GM20000 (cell line): ENCODE results near the gene PRR14.
A peak's percentile ranks its signal among the peaks of the same experiment; 100 is the strongest.

ENCODE experiments used
- DNase-seq: peaks from one replicate; pipeline ENCODE4 v3.0.0; 2012; ENCODE audit warnings: low spot score
- TF ChIP-seq, protein P1 (sequence below): IDR thresholded peaks from 2 replicates; pipeline ENCODE4 v1.5.1; 2012; ENCODE audit warnings: mild to moderate bottlenecking, control low read depth; ENCODE audit errors: extremely low read depth, missing control alignments

PRR14 gene

DNA sequence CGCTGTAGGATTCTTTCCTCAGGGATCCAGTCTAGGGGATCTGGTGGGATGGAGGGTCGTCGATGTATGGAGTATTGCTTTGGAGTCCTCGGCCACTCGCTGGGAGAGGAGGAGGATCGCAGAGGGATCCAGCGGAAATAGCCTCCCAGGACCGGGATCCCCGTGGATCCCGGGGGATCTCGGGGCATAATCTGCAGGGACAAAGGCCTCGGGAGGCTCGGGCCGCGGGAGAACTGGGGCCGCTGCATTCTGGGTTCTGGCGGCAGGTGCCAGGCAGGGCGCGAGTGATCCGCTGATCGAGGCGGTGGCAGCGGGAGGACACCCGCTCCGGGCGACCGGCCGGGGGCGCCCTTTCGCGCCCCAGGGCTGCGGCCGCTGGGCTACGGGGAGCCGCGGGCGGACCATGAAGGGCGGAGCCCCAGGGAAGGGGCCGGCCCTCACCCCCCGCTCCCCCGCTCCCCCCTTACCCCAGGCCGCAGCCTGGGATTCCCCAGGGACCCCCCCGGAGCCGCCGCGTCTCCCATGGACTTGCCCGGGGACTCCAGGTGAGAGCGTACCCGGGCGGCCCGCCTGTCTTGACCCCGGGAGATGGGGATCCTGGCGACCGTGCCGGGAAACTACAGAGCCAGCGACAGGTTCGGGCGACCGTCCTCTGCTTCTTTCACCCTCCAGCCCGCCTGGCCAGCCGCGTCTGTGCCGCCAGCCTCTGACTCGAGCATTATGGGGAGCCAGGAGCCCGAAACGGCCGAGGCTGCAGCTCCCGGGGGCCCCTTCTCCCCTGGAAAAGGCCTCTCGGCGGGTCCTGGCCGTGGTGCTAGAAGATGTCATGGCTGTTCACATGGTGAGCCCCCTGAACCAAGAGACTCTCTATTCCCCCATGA, 604 bp downstream of the PRR14 start:
- TF ChIP-seq, protein P1, sequence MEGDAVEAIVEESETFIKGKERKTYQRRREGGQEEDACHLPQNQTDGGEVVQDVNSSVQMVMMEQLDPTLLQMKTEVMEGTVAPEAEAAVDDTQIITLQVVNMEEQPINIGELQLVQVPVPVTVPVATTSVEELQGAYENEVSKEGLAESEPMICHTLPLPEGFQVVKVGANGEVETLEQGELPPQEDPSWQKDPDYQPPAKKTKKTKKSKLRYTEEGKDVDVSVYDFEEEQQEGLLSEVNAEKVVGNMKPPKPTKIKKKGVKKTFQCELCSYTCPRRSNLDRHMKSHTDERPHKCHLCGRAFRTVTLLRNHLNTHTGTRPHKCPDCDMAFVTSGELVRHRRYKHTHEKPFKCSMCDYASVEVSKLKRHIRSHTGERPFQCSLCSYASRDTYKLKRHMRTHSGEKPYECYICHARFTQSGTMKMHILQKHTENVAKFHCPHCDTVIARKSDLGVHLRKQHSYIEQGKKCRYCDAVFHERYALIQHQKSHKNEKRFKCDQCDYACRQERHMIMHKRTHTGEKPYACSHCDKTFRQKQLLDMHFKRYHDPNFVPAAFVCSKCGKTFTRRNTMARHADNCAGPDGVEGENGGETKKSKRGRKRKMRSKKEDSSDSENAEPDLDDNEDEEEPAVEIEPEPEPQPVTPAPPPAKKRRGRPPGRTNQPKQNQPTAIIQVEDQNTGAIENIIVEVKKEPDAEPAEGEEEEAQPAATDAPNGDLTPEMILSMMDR, result peak; percentile 92
- peak; percentile 93 for DNase-seq

DNA sequence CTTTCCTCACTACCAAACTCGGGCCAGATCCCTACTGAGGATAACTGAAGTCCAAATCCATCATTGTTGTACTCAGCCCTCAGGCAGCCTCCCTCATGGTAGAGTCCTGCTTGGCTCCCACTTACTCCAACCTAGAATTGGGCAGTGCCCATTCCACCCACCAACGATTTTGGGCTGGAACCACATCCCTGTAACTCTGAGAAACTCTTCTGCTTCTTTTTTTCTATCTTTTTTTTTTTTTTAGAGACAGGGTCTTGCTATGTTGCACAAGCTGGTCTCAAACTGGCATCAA, 1.2 kb downstream of the PRR14 start:
- DNase-seq, result no peak
- TF ChIP-seq, protein P1, result no peak

DNA sequence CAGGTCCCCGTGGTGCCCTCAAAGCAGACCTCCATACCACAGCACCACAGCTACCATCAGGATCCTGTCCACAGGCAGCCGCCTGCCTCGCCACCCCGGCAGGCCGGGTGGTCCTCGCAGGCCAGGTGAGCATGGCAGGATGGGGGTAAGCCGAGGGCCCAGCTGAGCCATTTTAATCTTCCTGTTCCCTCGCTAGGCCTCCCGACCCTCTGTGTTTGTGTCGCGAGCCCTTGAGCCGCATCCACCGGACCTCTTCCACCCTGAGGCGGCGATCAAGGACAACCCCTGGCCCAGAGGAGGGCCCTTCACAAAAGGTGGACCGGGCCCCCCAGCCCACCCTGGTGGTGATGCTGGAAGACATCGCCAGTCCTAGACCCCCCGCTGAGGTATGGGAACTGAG, 2.0 kb downstream of the PRR14 start:
- DNase-seq, result no peak
- TF ChIP-seq, protein P1, result no peak

DNA sequence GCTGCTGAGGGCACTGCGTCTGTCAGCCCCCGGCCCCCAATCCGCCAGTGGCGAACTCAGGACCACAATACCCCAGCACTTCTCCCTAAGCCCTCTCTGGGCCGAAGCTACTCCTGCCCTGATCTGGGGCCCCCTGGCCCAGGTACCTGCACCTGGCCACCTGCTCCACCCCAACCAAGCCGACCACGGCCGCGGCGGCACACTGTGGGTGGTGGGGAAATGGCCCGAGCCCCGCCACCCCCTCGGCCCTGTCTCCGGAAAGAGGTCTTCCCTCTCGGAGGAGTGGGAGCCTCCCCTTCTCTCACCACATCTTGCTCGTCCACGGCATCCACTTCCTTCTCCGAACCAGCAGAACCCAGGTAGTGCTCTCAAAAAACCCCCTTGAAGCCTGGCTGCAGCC, 4.1 kb downstream of the PRR14 start:
- no peak for DNase-seq
- TF ChIP-seq, protein P1, result no peak

DNA sequence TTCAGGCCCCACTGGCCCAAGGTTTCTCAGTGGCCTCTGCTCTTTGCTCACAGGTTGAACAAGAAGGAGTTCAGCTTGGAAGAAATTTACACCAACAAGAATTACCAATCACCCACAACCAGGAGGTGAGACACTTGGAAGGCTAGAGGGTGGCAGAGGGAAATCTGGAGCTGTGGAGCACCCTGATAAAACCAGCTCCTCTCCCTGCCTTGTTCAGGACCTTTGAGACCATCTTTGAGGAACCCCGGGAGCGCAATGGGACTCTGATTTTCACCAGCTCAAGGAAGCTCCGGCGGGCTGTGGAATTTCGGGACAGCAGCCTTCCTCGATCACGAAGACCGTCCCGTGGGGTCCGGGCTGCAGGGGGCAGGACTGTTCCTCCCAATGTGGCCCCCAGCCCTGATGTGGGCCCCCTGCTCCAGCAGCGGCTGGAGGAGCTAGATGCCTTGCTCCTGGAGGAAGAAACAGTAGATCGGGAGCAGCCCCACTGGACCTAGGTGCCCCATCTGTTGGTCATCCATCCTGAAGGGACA, 5.1 kb downstream of the PRR14 start:
- TF ChIP-seq, protein P1, result no peak
- DNase-seq, result no peak

DNA sequence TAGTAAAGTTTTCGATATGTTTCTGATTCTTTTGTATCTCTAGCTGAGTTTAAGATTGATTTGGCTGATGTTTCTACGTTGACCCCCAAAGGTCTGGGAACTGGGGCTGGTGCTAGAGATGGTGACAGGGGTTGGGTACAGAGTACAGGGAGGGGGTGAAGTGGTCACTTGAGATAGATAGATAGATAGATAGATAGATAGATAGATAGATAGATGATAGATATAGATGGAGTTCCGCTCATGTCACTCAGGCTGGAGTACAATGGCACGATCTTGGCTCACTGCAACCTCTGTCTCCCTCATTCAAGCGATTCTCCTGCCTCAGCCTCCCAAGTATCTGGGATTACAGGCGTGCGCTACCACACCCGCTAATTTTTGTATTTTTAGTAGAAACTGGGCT, 5.6 kb downstream of the PRR14 start:
- TF ChIP-seq, protein P1, result no peak
- no peak for DNase-seq

DNA sequence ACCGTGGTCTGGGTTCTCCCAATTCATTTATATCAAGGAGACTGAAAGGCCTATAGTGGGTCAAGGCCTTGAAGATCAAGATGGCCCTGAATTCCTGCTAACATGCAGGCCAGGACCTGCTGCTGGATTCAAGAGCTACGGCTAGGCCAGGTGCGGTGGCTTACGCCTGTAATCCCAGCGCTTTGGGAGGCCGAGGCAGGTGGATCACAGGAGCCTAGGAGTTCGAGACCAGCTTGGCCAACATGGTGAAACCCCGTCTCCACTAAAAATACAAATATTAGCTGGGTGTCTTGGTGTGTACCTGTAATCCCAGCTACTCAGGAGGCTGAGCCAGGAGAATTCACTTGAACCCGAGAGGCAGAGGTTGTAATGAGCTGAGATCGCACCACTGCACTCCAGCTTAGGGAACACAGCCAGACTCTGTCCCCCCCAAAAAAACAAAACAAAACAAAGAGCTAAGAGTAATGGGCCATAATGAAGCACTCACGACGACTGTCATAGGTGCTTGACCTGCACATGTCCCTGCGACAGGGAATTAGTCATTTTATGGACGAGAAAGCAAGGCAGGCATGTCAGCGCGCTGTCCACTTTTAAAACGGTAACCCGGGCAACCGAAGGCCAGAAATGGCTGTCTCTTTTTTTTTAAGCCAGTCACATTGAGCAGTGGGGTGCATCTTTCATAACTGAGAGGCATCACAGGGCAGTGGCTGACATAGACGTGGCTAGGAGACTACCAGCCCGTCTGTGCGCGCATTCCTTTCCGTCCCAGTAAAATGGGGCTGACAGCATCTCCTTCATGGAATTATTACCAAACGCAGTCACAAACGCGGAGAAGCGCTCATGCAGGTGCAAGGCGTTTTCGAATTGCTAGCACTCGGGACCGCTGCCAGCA, 6.5 kb downstream of the PRR14 start:
- DNase-seq, result no peak
- TF ChIP-seq, protein P1, result no peak
